Stimulated activated CD4-positive, alpha-beta T cell treated with anti-CD3 and anti-CD28 coated beads, TNF-alpha, amount 100 ng/mL, for 24 hours (primary cell): ENCODE data around the gene LYZL2.
A peak's percentile ranks its signal among the peaks of the same experiment; 100 is the strongest.
"Not testable (repeated sequence)": the region's sequence is repeated elsewhere in the genome, so short reads cannot be mapped to it uniquely, and the experiment has no call there.

Experiments
- DNase-seq, 3 experiments: peaks; one replicate each; pipeline ENCODE4 v3.0.0-alpha.2; 2020; ENCODE audit warnings: low read depth in 3 of 3

Gene LYZL2

GRCh38 chr10:30639946-30640786 lies 10.6 kb upstream of the LYZL2 start:
- DNase-seq, result peak in 1 of 3 experiments; percentile 15

- no peak for DNase-seq
These were observed 8.4 kb upstream of the LYZL2 start for GRCh38 chr10:30637881-30638467.

DNA sequence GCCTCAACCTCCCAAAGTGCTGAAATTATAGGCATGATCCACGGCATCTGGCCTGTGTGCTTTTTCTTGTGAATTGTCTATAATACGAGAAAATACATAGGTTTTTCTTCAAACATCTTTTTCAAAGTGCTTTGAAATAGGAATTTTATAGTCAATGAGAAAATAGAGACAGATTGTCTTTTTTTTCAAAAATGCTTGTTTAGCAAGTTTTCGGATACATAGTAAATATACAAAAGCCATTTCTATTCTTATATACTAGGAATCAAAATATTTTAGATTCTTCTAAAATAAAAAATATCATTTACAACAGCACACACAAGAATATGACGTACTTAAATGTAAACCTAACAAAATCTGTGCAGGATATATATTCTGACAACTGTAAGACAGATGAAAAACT lies 1.6 kb upstream of the LYZL2 start:
- no peak for DNase-seq

DNA sequence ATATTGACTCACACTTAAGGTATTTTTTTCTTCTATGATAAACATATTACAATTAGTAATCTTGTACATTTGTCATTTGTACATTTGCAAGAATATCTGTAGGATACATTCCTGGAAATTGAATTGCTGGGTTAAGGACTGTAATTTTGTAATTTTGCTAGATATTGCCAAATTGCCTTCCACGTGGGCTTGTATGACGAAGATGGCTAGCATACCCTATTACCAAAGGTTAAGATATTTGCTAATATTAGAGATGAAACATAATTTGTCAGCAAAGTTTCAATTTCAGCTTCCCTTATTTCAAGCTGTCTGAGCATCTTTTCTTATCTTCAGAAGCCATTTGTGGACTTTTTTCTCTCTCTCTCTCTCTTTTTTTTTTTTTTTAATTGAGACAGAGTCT lies 1.0 kb upstream of the LYZL2 start:
- no peak for DNase-seq

- DNase-seq, result not testable (repeated sequence)
These were observed 977 bp downstream of the LYZL2 start for GRCh38 chr10:30628576-30628975.

DNA sequence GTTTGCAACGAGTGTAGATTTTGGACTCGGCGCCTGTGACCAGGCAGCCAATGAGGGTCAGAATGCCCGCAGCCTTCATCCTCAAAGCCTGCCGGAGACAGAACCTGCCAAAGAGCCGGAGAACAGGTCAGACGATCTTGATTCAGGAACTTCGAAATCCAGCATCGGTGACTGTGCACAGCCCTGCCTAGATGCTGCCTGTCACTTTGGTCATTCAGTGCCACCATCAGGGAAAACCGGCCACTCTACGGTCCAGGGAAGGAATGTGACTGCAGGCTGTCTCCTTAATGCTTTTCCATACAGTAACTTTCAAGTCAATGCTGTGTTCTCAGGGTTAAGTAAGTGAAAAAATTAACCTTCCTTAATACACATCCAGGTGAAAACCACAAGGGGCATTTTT lies 2.7 kb downstream of the LYZL2 start:
- DNase-seq, result not testable (repeated sequence)

DNA sequence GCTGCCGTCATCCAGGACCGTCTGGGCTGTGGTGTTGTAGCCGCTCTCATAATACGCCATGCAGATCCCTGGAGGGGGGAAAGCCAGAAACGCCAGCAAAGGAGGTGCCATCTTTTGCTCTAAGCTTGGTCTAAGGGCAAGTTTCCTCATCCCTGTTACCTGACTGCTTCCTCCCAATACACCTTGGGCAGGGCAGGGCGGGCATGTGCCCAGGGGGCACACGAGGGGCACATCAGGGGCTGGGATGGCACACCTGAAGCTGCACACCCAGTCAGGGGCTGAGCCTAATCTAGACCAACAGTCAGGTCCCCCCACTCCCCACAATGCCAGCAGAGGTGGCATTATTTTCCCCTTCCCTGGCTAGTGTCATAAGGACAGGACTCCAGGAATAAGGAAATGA lies 3.4 kb downstream of the LYZL2 start:
- DNase-seq, result not testable (repeated sequence)

DNA sequence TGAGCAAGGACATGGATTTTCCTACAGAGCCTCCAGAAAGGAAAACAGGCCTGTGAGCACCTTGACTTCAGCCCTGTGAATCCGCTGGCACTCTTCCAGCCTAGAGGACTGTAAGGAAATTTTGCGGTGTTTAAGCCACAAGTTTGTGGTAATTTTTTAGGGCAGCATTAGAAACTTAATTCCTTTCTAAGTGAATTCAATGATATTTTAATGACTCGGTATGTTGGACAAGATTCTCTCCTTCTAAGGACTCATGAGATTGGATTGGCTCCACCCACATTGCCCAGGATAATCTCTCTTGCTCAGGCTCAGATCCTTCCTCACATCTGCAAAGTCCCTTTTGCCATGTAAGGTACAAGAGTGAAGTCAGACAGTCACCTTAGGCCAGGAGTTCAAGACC lies 4.5 kb downstream of the LYZL2 start:
- DNase-seq, result no peak

DNA sequence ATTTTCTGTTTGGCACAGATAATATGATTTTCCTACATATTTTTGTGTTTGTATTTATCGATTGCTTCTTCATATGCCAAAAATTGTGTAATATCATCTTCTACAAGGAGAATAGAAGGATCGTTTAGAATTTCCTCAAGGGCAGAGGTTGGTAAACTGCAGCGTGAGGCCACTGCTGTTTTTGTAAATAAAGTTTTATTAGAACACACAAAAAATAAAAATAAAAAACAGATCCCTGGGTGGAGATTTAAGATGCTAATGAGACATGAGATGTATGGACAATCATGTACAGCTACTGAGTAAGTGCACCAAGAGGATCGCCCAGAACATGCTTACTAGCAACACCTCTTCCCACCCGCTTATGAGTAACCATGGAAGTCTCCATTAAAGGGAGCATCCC lies 9.6 kb downstream of the LYZL2 start:
- no peak for DNase-seq

- no peak for DNase-seq
These were observed 12.5 kb downstream of the LYZL2 start for GRCh38 chr10:30617070-30617469.

- DNase-seq, result not testable (repeated sequence)
These were observed 18.5 kb downstream of the LYZL2 start for GRCh38 chr10:30611041-30611440.

DNA sequence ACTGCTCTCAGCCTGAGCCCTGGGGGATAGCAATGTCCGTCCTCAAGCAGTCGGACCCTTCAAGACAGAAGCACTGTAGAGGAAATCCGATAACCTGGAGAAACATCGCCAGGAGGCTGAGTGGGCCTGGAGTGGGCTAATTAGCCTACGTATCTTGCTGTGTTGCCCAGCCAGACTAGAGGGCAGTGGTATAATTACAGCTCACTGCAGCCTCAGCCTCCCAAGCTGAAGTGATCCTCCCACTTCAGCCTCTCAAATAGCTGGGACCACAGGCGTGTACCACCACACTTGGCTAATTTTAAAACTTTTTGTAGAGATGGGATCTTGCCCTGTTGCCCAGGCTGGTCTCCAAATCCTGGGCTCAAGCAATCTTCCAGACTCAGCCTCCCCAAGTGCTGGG lies 21.7 kb downstream of the LYZL2 start:
- DNase-seq, result no peak

DNA sequence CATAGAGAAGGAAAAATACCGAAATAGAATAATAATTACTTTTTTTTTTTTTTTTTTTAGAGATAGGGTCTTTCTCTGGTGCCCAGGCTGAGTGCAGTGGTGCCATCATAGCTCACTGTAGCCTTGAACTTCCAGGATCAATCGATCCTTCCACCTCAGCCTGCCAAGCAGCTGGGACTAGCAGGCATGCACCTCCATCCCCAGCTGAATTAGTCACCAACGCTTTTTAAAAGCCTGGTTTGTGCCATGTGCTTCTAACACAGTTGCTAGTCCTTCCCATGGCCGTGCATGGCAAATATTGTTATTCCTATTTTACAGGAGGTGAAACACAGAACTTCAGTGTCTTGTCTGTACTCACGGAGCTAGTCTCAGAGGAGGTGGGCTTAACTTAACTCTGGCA lies 23.2 kb downstream of the LYZL2 start:
- no peak for DNase-seq

GRCh38 chr10:30605341-30606121 lies 24.0 kb downstream of the LYZL2 start:
- not testable (repeated sequence) for DNase-seq

GRCh38 chr10:30603589-30603988 lies 26.0 kb downstream of the LYZL2 start:
- DNase-seq, result no peak

GRCh38 chr10:30602747-30603146 lies 26.8 kb downstream of the LYZL2 start:
- no peak for DNase-seq

- no peak for DNase-seq
These were observed 29.5 kb downstream of the LYZL2 start for GRCh38 chr10:30600005-30600404.

GRCh38 chr10:30598105-30598776 lies 31.3 kb downstream of the LYZL2 start:
- DNase-seq, result no peak

GRCh38 chr10:30597433-30597824 lies 32.1 kb downstream of the LYZL2 start:
- DNase-seq, result not testable (repeated sequence)

- not testable (repeated sequence) for DNase-seq
These were observed 32.8 kb downstream of the LYZL2 start for GRCh38 chr10:30596493-30597432.

DNA sequence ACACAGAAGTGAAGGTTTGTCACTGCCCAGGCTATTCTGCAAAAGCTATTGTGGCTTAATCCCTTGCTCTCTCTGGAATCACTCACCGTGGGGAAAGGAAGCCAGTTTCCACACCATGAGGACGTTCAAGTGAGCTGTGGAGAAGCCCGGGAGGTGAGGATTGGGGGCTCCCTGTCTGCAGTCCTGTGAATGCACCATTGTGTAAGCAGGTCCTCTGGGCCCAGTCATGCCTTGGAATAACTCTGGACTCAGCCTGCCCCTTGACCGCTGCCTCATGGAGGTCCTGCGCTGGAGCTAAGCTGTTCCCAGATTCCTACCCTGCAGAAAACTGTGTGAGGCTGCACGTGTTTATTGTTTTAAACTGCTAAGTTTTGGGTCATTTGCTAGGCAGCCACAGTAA lies 33.5 kb downstream of the LYZL2 start:
- no peak for DNase-seq
